ENCODE measurements around the gene KIR2DL4. TPM values are rescaled to one million over a fixed set of nuclear protein-coding genes. Genes with fewer than 3 reads are reported as not detected.
"Not testable (repeated sequence)": the region's sequence is repeated elsewhere in the genome, so short reads cannot be mapped to it uniquely, and the experiment has no call there.

The KIR2DL4 gene
- total and polyA plus RNA-seq, 5 experiments from 2014 or later = 0.94 TPM; not detected in 4

- Mint-ChIP-seq H3K36me3 (peaks cover 0 to 10% (median 0%) of the 10 kb centered on the region in 3 donors), H3K27me3 (peaks cover 8 to 34% (median 15%) of the 10 kb centered on the region in 5 donors), H3K9me3 (peaks cover 0 to 29% (median 4%) of the 10 kb centered on the region in 9 donors)
- POLR2A ChIA-PET, DNase-seq, H3K4me3 Mint-ChIP-seq, ATAC-seq, H3K27ac Mint-ChIP-seq, H3K4me1 Mint-ChIP-seq: not testable (repeated sequence)
Observed at GRCh38 chr19:54777851-54778250, 25.6 kb upstream of the KIR2DL4 start.

- H3K4me1 Mint-ChIP-seq, POLR2A ChIA-PET, DNase-seq, ATAC-seq, H3K27ac Mint-ChIP-seq, H3K4me3 Mint-ChIP-seq: not testable (repeated sequence)
- Mint-ChIP-seq H3K9me3 (peaks cover 0 to 31% (median 6%) of the 10 kb centered on the region in 9 donors), H3K36me3 (peaks cover 0 to 10% (median 0%) of the 10 kb centered on the region in 3 donors), H3K27me3 (peaks cover 9 to 32% (median 15%) of the 10 kb centered on the region in 5 donors)
Observed at GRCh38 chr19:54778896-54779295, 24.5 kb upstream of the KIR2DL4 start.

- H3K27me3 Mint-ChIP-seq = peaks cover 16 to 65% (median 27%) of the 10 kb centered on the region in 5 donors
- H3K27ac Mint-ChIP-seq, H3K36me3 Mint-ChIP-seq, ATAC-seq, H3K4me1 Mint-ChIP-seq, POLR2A ChIA-PET, DNase-seq, H3K4me3 Mint-ChIP-seq: not testable (repeated sequence)
- H3K9me3 Mint-ChIP-seq = peaks cover 0 to 26% (median 8%) of the 10 kb centered on the region in 9 donors
Observed at GRCh38 chr19:54782916-54783315, 20.5 kb upstream of the KIR2DL4 start.

- POLR2A ChIA-PET = not testable (repeated sequence)
Observed at GRCh38 chr19:54786091-54786723, 17.2 kb upstream of the KIR2DL4 start.

GRCh38 chr19:54788154-54788553 lies 15.3 kb upstream of the KIR2DL4 start:
- H3K4me3 Mint-ChIP-seq, H3K36me3 Mint-ChIP-seq, ATAC-seq, H3K9me3 Mint-ChIP-seq, DNase-seq, H3K27ac Mint-ChIP-seq, POLR2A ChIA-PET: not testable (repeated sequence)
- peaks cover 17 to 51% (median 35%) of the 10 kb centered on the region in 5 donors for H3K27me3 Mint-ChIP-seq
- H3K4me1 Mint-ChIP-seq = peaks cover 4 to 24% (median 9%) of the 10 kb centered on the region in 4 donors

More at GRCh38 chr19:54786091-54786723, 17.2 kb upstream of the KIR2DL4 start:
- not testable (repeated sequence) for H3K36me3 Mint-ChIP-seq, H3K27ac Mint-ChIP-seq, DNase-seq, ATAC-seq, H3K4me1 Mint-ChIP-seq, H3K4me3 Mint-ChIP-seq
- Mint-ChIP-seq H3K9me3 (peaks cover 0 to 19% (median 5%) of the 10 kb centered on the region in 9 donors), H3K27me3 (peaks cover 17 to 56% (median 35%) of the 10 kb centered on the region in 5 donors)

GRCh38 chr19:54790711-54791110 lies 12.7 kb upstream of the KIR2DL4 start:
- POLR2A ChIA-PET = no interaction called here
- Mint-ChIP-seq H3K4me3 (peak overlapping the region in 1 of 10 donors; percentile 30), H3K36me3 (no peaks in the 10 kb centered on the region), H3K27ac (no peak overlapping the region), H3K4me1 (peaks cover 6 to 37% (median 11%) of the 10 kb centered on the region in 4 donors), H3K9me3 (peaks cover 0 to 2% (median 0%) of the 10 kb centered on the region in 9 donors), H3K27me3 (peaks cover 10 to 33% (median 26%) of the 10 kb centered on the region in 5 donors)
- ATAC-seq (no peak), DNase-seq (no peak)

GRCh38 chr19:54791476-54791875 lies 11.9 kb upstream of the KIR2DL4 start:
- Mint-ChIP-seq H3K4me3 (peak overlapping the region in 3 of 10 donors; percentile 8 to 60 (median 20)), H3K36me3 (no peaks in the 10 kb centered on the region), H3K9me3 (no peaks in the 10 kb centered on the region), H3K27me3 (peaks cover 9 to 33% (median 24%) of the 10 kb centered on the region in 5 donors), H3K27ac (no peak overlapping the region), H3K4me1 (peaks cover 6 to 40% (median 11%) of the 10 kb centered on the region in 4 donors)
- POLR2A ChIA-PET = no interaction called here
- DNase-seq (no peak), ATAC-seq (no peak)

GRCh38 chr19:54792814-54793213 lies 10.6 kb upstream of the KIR2DL4 start:
- Mint-ChIP-seq H3K4me3 (peak overlapping the region; percentile 65 to 88 (median 74)), H3K27me3 (peaks cover 12 to 33% (median 27%) of the 10 kb centered on the region in 5 donors), H3K36me3 (no peaks in the 10 kb centered on the region), H3K27ac (peak overlapping the region in 9 of 10 donors; percentile 11 to 84 (median 59)), H3K9me3 (no peaks in the 10 kb centered on the region), H3K4me1 (peaks cover 6 to 39% (median 11%) of the 10 kb centered on the region in 4 donors)
- DNase-seq = no peak
- POLR2A ChIA-PET = no interaction called here
- ATAC-seq = no peak

GRCh38 chr19:54795758-54796157 lies 7.7 kb upstream of the KIR2DL4 start:
- peaks cover 0 to 18% (median 2%) of the 10 kb centered on the region in 9 donors for H3K9me3 Mint-ChIP-seq
- peaks cover 6 to 35% (median 11%) of the 10 kb centered on the region in 4 donors for H3K4me1 Mint-ChIP-seq
- POLR2A ChIA-PET = no interaction called here
- DNase-seq (no peak), ATAC-seq (no peak)
- no peak overlapping the region for H3K27ac Mint-ChIP-seq
- H3K4me3 Mint-ChIP-seq = no peak overlapping the region
- H3K36me3 Mint-ChIP-seq = peaks cover 0 to 6% (median 0%) of the 10 kb centered on the region in 3 donors
- H3K27me3 Mint-ChIP-seq = peaks cover 10 to 43% (median 20%) of the 10 kb centered on the region in 5 donors

GRCh38 chr19:54804101-54804500 lies 691 bp downstream of the KIR2DL4 start:
- ATAC-seq = no peak
- Mint-ChIP-seq H3K4me1 (peaks cover 0 to 14% (median 0%) of the 10 kb centered on the region in 4 donors), H3K4me3 (no peak overlapping the region), H3K9me3 (peaks cover 0 to 20% (median 2%) of the 10 kb centered on the region in 9 donors), H3K27me3 (peaks cover 19 to 48% (median 24%) of the 10 kb centered on the region in 5 donors), H3K27ac (no peak overlapping the region), H3K36me3 (peaks cover 0 to 10% (median 0%) of the 10 kb centered on the region in 3 donors)
- no peak for DNase-seq
- POLR2A ChIA-PET = no interaction called here

GRCh38 chr19:54804571-54804970 lies 1.2 kb downstream of the KIR2DL4 start:
- H3K4me1 Mint-ChIP-seq = peaks cover 0 to 14% (median 0%) of the 10 kb centered on the region in 4 donors
- ATAC-seq (no peak), DNase-seq (no peak)
- H3K27me3 Mint-ChIP-seq = peaks cover 16 to 48% (median 28%) of the 10 kb centered on the region in 5 donors
- H3K4me3 Mint-ChIP-seq = no peak overlapping the region
- POLR2A ChIA-PET = no interaction called here
- no peak overlapping the region for H3K27ac Mint-ChIP-seq
- H3K9me3 Mint-ChIP-seq = peaks cover 0 to 15% (median 2%) of the 10 kb centered on the region in 9 donors
- peaks cover 0 to 5% (median 0%) of the 10 kb centered on the region in 3 donors for H3K36me3 Mint-ChIP-seq

GRCh38 chr19:54805665-54806515 lies 2.5 kb downstream of the KIR2DL4 start:
- no peak overlapping the region for H3K4me3 Mint-ChIP-seq
- H3K27ac Mint-ChIP-seq = no peak overlapping the region
- H3K36me3 Mint-ChIP-seq = peaks cover 0 to 9% (median 0%) of the 10 kb centered on the region in 3 donors
- POLR2A ChIA-PET = no interaction called here
- no peak for DNase-seq
- H3K9me3 Mint-ChIP-seq = peaks cover 0 to 14% (median 2%) of the 10 kb centered on the region in 9 donors
- no peak for ATAC-seq
- H3K4me1 Mint-ChIP-seq = peaks cover 0 to 14% (median 0%) of the 10 kb centered on the region in 4 donors
- H3K27me3 Mint-ChIP-seq = peaks cover 19 to 57% (median 34%) of the 10 kb centered on the region in 5 donors

- ATAC-seq (no peak), DNase-seq (no peak)
- H3K36me3 Mint-ChIP-seq = peaks cover 0 to 9% (median 0%) of the 10 kb centered on the region in 3 donors
- H3K4me3 Mint-ChIP-seq = no peak overlapping the region
- H3K27ac Mint-ChIP-seq = no peak overlapping the region
- peaks cover 20 to 59% (median 37%) of the 10 kb centered on the region in 5 donors for H3K27me3 Mint-ChIP-seq
- peaks cover 0 to 14% (median 0%) of the 10 kb centered on the region in 4 donors for H3K4me1 Mint-ChIP-seq
- peaks cover 0 to 18% (median 4%) of the 10 kb centered on the region in 9 donors for H3K9me3 Mint-ChIP-seq
- POLR2A ChIA-PET = no interaction called here
Observed at GRCh38 chr19:54806516-54806838, 3.1 kb downstream of the KIR2DL4 start.

Measured in naive thymus-derived CD8-positive, alpha-beta T cell (primary cell).